Sigmoid colon (tissue), 4 donors: Measurements from ENCODE around the gene C1QA.

ENCODE experiments used
- POLR2A ChIP-seq, 2 donors: fragments of 450-650 bp; IDR thresholded peaks; one replicate each; pipeline ENCODE4 v1.6.1; 2016; ENCODE audit warnings: antibody characterized with exemption in 2 of 2, mild to moderate bottlenecking in 2 of 2, moderate library complexity in 2 of 2
- POLR2AphosphoS5 ChIP-seq, 4 donors: sonication (generic); formaldehyde crosslinking; IDR thresholded peaks; one replicate each; pipeline ENCODE4 v1.6.1; 2017; ENCODE audit warnings: antibody characterized with exemption in 4 of 4
- TF ChIP-seq, protein P1 (sequence below), 4 experiments: fragments of 450-650 bp in 3 of 4; fragments of 200-600 bp in 1 of 4; IDR thresholded peaks; one replicate each; pipeline ENCODE4 v1.5.1; 2016 to 2019; ENCODE audit warnings: antibody characterized with exemption in 4 of 4, mild to moderate bottlenecking in 3 of 4, moderate library complexity in 2 of 4

- TF ChIP-seq POLR2A (IDR thresholded peaks at IDR 0.05) (no peak), POLR2AphosphoS5 (IDR thresholded peaks at IDR 0.05) (no peak)
- TF ChIP-seq, protein P1, sequence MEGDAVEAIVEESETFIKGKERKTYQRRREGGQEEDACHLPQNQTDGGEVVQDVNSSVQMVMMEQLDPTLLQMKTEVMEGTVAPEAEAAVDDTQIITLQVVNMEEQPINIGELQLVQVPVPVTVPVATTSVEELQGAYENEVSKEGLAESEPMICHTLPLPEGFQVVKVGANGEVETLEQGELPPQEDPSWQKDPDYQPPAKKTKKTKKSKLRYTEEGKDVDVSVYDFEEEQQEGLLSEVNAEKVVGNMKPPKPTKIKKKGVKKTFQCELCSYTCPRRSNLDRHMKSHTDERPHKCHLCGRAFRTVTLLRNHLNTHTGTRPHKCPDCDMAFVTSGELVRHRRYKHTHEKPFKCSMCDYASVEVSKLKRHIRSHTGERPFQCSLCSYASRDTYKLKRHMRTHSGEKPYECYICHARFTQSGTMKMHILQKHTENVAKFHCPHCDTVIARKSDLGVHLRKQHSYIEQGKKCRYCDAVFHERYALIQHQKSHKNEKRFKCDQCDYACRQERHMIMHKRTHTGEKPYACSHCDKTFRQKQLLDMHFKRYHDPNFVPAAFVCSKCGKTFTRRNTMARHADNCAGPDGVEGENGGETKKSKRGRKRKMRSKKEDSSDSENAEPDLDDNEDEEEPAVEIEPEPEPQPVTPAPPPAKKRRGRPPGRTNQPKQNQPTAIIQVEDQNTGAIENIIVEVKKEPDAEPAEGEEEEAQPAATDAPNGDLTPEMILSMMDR (IDR thresholded peaks at IDR 0.05) = no peak
These were observed 50.8 kb downstream of the C1QA start for GRCh38 chr1:22687191-22687590.
